Astrocyte of the cerebellum (primary cell): ENCODE results near the gene CDH12.

ENCODE experiments used
- DNase-seq: peaks from one replicate; pipeline ENCODE4 v3.0.0-alpha.2; 2011; ENCODE audit warnings: low read depth
- H3K4me3 ChIP-seq: 2 replicates; pipeline ENCODE4 v1.5.1; 2011; ENCODE audit warnings: mild to moderate bottlenecking, low read depth, low read length, moderate library complexity
- in situ Hi-C: cut with HindIII; loops from 2 replicates; pipeline ENCODE4 v1.10.0; 2017; ENCODE audit warnings: low sequenced_read_pairs
- TF ChIP-seq, protein P1 (sequence below): IDR thresholded peaks from 2 replicates; pipeline ENCODE4 v1.5.1; 2012; ENCODE audit warnings: low read length, low read depth, moderate library complexity, mild to moderate bottlenecking; ENCODE audit errors: missing control alignments

CDH12 gene

DNA sequence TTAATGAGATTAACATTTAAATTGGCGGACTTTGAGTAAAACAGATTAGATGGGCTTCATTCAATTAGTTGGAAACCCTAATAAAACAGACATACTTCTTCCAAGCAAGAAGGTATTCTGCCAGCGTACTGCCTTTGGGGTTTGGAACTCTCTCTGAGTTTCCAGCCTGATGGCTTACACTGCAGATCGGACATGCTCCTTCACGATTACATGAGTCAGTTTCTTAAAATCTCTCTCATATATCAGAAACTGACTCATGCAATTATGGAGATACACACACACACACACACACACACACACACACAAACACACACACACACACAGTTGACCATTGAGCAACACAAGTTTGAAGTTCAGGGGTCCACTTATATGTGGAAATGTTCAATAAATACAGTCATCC, 789.4 kb downstream of the CDH12 start:
- TF ChIP-seq, protein P1, sequence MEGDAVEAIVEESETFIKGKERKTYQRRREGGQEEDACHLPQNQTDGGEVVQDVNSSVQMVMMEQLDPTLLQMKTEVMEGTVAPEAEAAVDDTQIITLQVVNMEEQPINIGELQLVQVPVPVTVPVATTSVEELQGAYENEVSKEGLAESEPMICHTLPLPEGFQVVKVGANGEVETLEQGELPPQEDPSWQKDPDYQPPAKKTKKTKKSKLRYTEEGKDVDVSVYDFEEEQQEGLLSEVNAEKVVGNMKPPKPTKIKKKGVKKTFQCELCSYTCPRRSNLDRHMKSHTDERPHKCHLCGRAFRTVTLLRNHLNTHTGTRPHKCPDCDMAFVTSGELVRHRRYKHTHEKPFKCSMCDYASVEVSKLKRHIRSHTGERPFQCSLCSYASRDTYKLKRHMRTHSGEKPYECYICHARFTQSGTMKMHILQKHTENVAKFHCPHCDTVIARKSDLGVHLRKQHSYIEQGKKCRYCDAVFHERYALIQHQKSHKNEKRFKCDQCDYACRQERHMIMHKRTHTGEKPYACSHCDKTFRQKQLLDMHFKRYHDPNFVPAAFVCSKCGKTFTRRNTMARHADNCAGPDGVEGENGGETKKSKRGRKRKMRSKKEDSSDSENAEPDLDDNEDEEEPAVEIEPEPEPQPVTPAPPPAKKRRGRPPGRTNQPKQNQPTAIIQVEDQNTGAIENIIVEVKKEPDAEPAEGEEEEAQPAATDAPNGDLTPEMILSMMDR = no peak
- DNase-seq = no peak
- no peak overlapping the region for H3K4me3 ChIP-seq
- in situ Hi-C loops = no loop called here

DNA sequence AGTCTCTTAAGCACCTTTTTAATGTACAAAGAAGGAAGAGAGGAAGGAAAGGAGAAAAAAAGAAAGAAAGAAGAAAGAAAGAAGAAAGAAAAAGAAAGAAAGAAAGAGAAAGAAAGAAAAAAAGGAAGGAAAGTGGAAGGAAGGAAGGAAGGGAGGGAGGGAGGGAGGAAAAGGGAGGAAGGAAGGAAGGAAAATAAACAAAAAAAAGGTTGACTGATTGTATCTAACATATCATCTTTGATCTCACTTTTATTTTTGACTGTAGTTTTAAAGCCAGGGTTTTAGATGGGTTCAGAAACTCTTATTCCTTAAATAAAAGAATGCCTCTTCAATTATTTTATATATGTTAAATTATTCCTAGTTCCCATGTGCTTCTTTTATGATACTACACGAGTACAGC, 794.5 kb downstream of the CDH12 start:
- TF ChIP-seq, protein P1 = no peak
- no peak overlapping the region for H3K4me3 ChIP-seq
- no peak for DNase-seq
- in situ Hi-C loops = no loop called here

DNA sequence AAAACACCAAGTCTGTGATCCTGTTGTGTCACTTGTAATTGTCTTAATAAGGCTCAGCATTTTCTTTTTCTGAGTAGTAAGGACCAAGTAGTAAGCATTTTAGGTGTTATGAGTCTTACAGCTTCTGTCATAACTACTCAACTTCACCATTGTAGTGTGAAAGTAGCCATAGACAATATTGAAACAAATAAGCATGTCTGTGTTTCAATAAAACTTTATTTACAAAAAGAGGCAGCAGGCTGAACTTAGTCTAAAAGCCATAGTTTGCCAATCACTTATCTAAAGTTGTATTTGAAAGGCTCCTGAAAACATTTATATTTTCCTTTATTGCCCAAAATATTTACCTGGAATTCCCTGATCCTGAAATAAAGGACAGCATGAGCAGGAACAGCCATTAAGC, 796.1 kb downstream of the CDH12 start:
- no peak for DNase-seq
- H3K4me3 ChIP-seq = no peak overlapping the region
- in situ Hi-C loops = no loop called here
- TF ChIP-seq, protein P1 = no peak

DNA sequence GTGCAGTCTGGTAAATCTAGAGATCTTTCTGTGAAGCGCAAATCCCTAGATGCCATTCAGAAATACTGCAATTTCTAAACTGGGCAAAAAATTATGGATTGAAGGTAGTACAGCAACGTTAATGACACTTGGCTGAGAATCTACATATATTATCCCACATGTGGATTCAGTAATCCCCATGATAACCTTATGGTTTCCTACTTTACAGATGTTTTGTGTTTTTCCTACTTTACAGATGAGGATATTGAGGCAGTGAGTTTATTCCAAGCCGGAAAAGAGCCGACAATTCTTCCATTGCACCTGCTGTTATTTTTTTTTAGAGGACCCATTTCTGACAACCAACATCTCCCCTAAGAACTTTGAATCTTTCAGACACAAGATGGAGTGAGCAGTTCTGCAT, 796.5 kb downstream of the CDH12 start:
- in situ Hi-C loops = no loop called here
- TF ChIP-seq, protein P1 = no peak

DNA sequence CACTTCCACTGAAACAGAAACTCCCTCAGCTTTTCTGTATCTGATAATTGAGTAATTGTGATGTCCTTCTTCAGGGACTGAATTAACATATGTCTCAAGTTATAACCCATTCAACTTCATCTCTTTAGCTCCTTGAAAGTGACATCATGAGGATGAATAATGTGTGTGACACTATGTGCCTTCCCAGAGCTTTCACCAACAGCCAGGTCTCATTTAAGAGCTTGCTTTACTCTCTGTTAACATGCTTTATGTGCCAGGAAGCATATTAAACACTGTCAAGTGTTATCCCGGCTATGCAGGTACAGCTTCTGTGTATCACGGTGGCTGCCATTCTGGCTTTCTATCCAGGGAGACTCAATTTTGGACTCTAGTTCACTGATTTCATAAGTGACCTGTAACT, 799.9 kb downstream of the CDH12 start:
- in situ Hi-C loops = no loop called here
- TF ChIP-seq, protein P1 = no peak
- DNase-seq = no peak
- H3K4me3 ChIP-seq = no peak overlapping the region

More for the DNA sequence above, 796.5 kb downstream of the CDH12 start:
- no peak overlapping the region for H3K4me3 ChIP-seq
- DNase-seq = no peak

DNA sequence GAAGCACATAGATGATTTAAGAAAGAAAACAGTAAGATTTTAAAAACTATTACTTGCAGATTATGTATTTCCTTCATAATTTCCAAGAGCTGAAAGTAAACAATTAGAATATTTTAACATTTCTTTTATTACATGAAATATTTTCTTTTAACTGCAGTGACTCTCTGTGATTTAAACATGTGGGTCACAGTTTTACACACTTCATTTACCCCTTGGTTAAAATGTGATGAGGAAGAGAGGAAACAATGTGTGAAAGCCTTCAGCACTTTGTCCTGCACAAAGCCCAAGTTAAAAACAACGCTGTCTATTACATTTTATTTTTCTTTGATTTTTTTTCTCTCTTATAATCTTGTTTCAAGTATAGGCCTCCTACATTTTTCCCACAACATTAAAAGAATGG, 801.3 kb downstream of the CDH12 start:
- no peak for DNase-seq
- TF ChIP-seq, protein P1 = no peak

DNA sequence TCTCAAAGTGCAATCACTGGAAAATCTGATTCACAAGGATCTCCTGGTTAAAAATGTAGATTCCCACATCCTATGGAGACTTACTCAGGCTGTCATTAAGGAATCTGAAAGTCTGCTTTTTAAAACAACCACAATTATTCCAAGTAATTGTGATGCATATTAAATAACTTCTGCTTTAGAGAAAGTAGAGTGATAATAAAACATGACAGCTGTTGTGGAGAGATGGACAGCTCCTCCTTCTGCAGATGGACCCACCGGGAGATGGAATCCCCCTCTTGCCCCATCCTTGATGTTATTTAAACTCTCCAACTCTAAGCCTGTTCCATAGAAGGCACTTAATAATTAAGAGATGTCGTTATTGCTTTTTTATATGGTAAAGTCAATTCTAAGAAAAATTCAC, 802.2 kb downstream of the CDH12 start:
- TF ChIP-seq, protein P1 = no peak
- H3K4me3 ChIP-seq = no peak overlapping the region
- no peak for DNase-seq
- in situ Hi-C loops = no loop called here

More for the DNA sequence above, 801.3 kb downstream of the CDH12 start:
- no peak overlapping the region for H3K4me3 ChIP-seq
- in situ Hi-C loops = no loop called here
